Neutrophil (primary cell): ENCODE data around the gene LRRC75A.

Experiments
- H3K27ac ChIP-seq: fragments of 200-600 bp; sonication (generic); 2 replicates; pipeline ENCODE4 v1.5.1; 2016; ENCODE audit warnings: mild to moderate bottlenecking, moderate library complexity
- H3K27me3 ChIP-seq: fragments of 200-600 bp; sonication (generic); 2 replicates; pipeline ENCODE4 v1.6.0; 2016; ENCODE audit warnings: mild to moderate bottlenecking
- H3K36me3 ChIP-seq: fragments of 200-600 bp; sonication (generic); 2 replicates; pipeline ENCODE4 v1.5.1; 2017
- H3K4me1 ChIP-seq, 2 experiments: fragments of 200-600 bp in 1 of 2; sonication (generic) in 1 of 2; 1 replicate in 1 of 2; 2 replicates in 1 of 2; pipeline versions ENCODE4 v1.5.1 to v1.6.1; 2013 to 2016; ENCODE audit warnings: low read depth in 1 of 2, low read length in 1 of 2, mild to moderate bottlenecking in 1 of 2, moderate library complexity in 1 of 2; ENCODE audit not compliant: control insufficient read depth in 1 of 2, insufficient read depth in 1 of 2
- H3K4me3 ChIP-seq, 2 experiments: fragments of 200-600 bp in 1 of 2; sonication (generic) in 1 of 2; 1 replicate in 1 of 2; 2 replicates in 1 of 2; pipeline ENCODE4 v1.5.1; 2013 to 2016; ENCODE audit warnings: low read depth in 1 of 2, low read length in 1 of 2, mild to moderate bottlenecking in 1 of 2, moderate library complexity in 1 of 2
- H3K9me3 ChIP-seq: fragments of 200-600 bp; sonication (generic); 2 replicates; pipeline ENCODE4 v1.5.1; 2016
- CTCF ChIP-seq: fragments of 200-600 bp; sonication (generic); IDR thresholded peaks from 2 replicates; pipeline ENCODE4 v1.5.1; 2016; ENCODE audit warnings: antibody characterized with exemption

LRRC75A gene

GRCh38 chr17:16423226-16423872 lies 68.6 kb downstream of the LRRC75A start:
- Histone ChIP-seq H3K27me3 (no peaks in the 10 kb centered on the region), H3K36me3 (peaks cover 92% of the 10 kb centered on the region)

GRCh38 chr17:16422416-16422815 lies 69.6 kb downstream of the LRRC75A start:
- no peak for TF ChIP-seq CTCF
- H3K27ac ChIP-seq = no peak overlapping the region
- H3K4me3 ChIP-seq = no peak overlapping the region
- peaks cover 92% of the 10 kb centered on the region for H3K36me3 ChIP-seq
- no peaks in the 10 kb centered on the region for H3K9me3 ChIP-seq
- H3K27me3 ChIP-seq = no peaks in the 10 kb centered on the region
- peaks cover 0 to under 1% of the 10 kb centered on the region in 2 experiments for H3K4me1 ChIP-seq

More at GRCh38 chr17:16423226-16423872, 68.6 kb downstream of the LRRC75A start:
- Histone ChIP-seq H3K4me3 (no peak overlapping the region), H3K9me3 (no peaks in the 10 kb centered on the region), H3K27ac (no peak overlapping the region), H3K4me1 (no peaks in the 10 kb centered on the region)
- no peak for TF ChIP-seq CTCF

DNA sequence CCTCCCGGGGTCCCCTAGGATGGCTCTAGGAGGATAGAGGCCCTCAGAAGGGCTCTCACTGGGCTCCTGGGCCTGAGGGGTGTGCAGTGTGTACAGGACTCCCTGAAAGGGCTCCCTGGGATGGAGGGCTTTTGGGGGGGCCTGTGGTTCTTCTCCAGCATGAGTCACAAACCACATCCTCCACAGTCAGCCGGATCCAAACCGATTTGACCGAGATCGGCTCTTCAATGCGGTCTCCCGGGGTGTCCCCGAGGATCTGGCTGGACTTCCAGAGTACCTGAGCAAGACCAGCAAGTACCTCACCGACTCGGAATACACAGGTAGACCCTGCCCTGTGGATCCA lies 72.1 kb downstream of the LRRC75A start:
- no peak overlapping the region for H3K4me3 ChIP-seq
- peaks cover 21 to 22% of the 10 kb centered on the region in 2 experiments for H3K4me1 ChIP-seq
- no peaks in the 10 kb centered on the region for H3K27me3 ChIP-seq
- no peak overlapping the region for H3K27ac ChIP-seq
- TF ChIP-seq CTCF = no peak
- H3K9me3 ChIP-seq = no peaks in the 10 kb centered on the region
- H3K36me3 ChIP-seq = peaks cover 69% of the 10 kb centered on the region

DNA sequence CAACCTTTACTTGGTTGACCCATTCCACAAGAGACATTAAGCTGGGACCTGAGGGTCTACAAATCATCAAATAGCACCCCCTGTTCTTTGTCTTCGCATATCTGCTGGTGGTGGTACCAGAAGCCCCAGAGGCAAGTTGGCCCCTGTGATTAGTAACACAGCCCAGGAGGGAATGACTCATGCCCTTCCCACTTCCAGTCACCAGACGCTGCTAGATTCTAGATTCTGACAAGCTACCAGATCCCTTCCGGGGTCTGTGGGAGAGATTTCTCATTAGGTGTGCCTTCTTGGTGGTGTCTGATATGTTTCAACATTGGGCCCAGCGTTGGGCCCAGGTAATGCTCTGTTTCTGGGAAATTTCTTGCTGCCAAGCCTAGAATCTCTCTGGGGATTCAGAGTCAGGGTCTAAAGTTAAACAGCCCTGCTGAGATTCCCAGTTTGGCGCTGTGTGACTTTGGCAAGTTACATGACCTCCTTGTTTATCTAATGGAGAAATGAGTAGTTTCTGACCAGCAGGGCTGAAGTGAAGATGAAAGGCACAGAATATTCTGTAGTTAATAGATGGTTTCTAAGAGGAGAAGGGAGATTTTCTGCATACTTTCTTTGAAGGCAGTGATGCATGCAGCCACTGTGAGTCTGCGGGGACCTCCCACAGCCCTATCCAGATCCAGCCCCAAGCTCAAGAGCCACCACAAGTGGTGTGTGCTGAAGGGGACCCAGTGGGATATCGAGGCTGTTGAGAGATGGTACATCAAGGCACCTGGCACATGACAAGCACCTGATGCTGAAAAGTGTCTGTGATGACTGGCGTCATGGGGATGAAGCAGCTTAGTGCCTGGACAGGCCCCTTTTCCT lies 72.7 kb downstream of the LRRC75A start:
- no peak overlapping the region for H3K27ac ChIP-seq
- no peaks in the 10 kb centered on the region for H3K9me3 ChIP-seq
- H3K4me3 ChIP-seq = no peak overlapping the region
- no peak for TF ChIP-seq CTCF
- H3K27me3 ChIP-seq = no peaks in the 10 kb centered on the region
- peaks cover 22 to 25% of the 10 kb centered on the region in 2 experiments for H3K4me1 ChIP-seq
- H3K36me3 ChIP-seq = peaks cover 68% of the 10 kb centered on the region

DNA sequence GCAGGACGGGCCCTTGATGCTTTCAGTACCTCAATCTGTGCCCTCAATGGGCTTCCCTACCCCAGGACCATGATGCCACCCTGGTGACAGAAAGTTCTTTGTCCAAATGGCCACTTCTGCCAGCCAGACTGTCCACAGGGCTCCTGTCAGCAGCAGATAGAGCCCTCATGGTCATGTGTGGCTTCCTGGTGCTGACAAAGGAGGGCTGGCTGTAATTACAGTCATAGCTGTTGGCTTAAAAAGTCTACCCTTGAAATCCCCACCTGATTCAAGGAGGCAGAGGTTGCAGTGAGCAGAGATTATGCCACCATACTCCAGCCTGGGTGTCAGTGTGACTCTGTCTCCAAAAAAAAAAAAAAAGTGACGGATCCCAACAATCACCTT lies 73.3 kb downstream of the LRRC75A start:
- H3K36me3 ChIP-seq = peaks cover 61% of the 10 kb centered on the region
- H3K4me1 ChIP-seq = peaks cover 22 to 25% of the 10 kb centered on the region in 2 experiments
- no peak for TF ChIP-seq CTCF
- H3K4me3 ChIP-seq = no peak overlapping the region
- H3K9me3 ChIP-seq = no peaks in the 10 kb centered on the region
- H3K27ac ChIP-seq = no peak overlapping the region
- H3K27me3 ChIP-seq = no peaks in the 10 kb centered on the region
